Stimulated activated CD4-positive, alpha-beta T cell treated with anti-CD3 and anti-CD28 coated beads, Interleukin-2, amount 100 ng/mL, for 24 hours (primary cell): Measurements from ENCODE around the gene RNF34.

Experiments used
- DNase-seq, 2 donors: peaks; one replicate each; pipeline ENCODE4 v3.0.0-alpha.2; 2020

RNF34 gene

GRCh38 chr12:121467638-121468498, 68.0 kb downstream of the RNF34 start:
- no peak for DNase-seq

GRCh38 chr12:121468499-121468801, 68.5 kb downstream of the RNF34 start:
- no peak for DNase-seq

GRCh38 chr12:121470751-121471150, 70.8 kb downstream of the RNF34 start:
- no peak for DNase-seq

GRCh38 chr12:121472150-121472905, 72.4 kb downstream of the RNF34 start:
- DNase-seq: no peak
